ENCODE data around the gene YAF2. TPM values are rescaled to one million over a fixed set of nuclear protein-coding genes. Genes with fewer than 3 reads are reported as not detected.

YAF2 gene
- total RNA-seq, 1 experiment from 2014 or later: 27.6 TPM

DNA sequence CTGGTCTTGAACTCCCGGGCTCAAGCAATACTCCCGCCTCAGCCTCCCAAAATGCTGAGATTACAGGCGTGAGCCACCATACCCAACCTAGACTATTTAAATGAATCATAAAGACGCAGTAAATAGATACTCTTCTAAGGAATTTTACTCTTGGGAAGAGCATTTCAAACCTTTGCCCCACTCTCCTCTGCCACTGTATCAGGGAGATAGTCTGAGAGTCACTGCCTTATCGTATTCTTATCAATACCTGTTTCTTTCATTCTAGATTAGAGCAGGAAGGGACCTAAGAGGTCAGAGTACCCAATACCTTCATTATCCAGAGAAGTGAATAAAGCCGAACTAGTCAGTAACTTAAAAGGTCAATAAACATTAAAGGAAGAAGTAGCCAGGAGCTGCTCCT is 109.2 kb downstream of the YAF2 start:
- POLR2A ChIA-PET: no interaction called here
- no peaks in the 10 kb centered on the region for H3K36me3 ChIP-seq (ENCODE audit: control insufficient read depth, insufficient read depth, low read length)
- CTCF ChIA-PET: interaction anchor here (0.6 kb wide), 1 partner anchor 203 kb away, joined by 3 read pairs; no protein-coding TSS in a partner anchor
- no peaks in the 10 kb centered on the region for H3K27me3 ChIP-seq (ENCODE audit: control insufficient read depth, insufficient read depth, low read length)
- no peak overlapping the region for H3K27ac ChIP-seq (ENCODE audit: low read length)
- no peak for DNase-seq (ENCODE audit: low read depth, low spot score)
- H3K4me1 ChIP-seq (ENCODE audit: control insufficient read depth, insufficient read depth, low read length): peaks cover 10% of the 10 kb centered on the region; the same call in 1 of the 2 replicates
- no peak overlapping the region for H3K4me3 ChIP-seq (ENCODE audit: low read depth in 2 of 2, low read length in 2 of 2)
- ATAC-seq: no peak
- no peaks in the 10 kb centered on the region for H3K9me3 ChIP-seq (ENCODE audit: control insufficient read depth, insufficient read depth, low read depth, low read length)
- no TSS peak for BruUV-seq (replicated peaks)
- intact Hi-C loops (cut with micrococcal nuclease; ENCODE audit: unreplicated experiment) (loop anchor here (5.0 kb wide), 1 partner anchor 203 kb away; no protein-coding TSS in a partner anchor), in situ Hi-C loops (cut with HindIII; ENCODE audit: low pct_unique_long_range_greater_than_20kb, low sequenced_read_pairs) (no loop called here)
- TF ChIP-seq TCF7L2 (IDR thresholded peaks at IDR 0.05; ENCODE audit: low read depth, low read length) (no peak), SIN3A (IDR thresholded peaks at IDR 0.05; ENCODE audit: borderline replicate concordance, insufficient read depth, low read depth, low read length) (no peak), POLR2AphosphoS5 (IDR thresholded peaks at IDR 0.05; ENCODE audit: low read depth, low read length) (no peak)
- TF ChIP-seq, protein P1, sequence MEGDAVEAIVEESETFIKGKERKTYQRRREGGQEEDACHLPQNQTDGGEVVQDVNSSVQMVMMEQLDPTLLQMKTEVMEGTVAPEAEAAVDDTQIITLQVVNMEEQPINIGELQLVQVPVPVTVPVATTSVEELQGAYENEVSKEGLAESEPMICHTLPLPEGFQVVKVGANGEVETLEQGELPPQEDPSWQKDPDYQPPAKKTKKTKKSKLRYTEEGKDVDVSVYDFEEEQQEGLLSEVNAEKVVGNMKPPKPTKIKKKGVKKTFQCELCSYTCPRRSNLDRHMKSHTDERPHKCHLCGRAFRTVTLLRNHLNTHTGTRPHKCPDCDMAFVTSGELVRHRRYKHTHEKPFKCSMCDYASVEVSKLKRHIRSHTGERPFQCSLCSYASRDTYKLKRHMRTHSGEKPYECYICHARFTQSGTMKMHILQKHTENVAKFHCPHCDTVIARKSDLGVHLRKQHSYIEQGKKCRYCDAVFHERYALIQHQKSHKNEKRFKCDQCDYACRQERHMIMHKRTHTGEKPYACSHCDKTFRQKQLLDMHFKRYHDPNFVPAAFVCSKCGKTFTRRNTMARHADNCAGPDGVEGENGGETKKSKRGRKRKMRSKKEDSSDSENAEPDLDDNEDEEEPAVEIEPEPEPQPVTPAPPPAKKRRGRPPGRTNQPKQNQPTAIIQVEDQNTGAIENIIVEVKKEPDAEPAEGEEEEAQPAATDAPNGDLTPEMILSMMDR (IDR thresholded peaks at IDR 0.05): no peak
- TF ChIP-seq, protein P2, sequence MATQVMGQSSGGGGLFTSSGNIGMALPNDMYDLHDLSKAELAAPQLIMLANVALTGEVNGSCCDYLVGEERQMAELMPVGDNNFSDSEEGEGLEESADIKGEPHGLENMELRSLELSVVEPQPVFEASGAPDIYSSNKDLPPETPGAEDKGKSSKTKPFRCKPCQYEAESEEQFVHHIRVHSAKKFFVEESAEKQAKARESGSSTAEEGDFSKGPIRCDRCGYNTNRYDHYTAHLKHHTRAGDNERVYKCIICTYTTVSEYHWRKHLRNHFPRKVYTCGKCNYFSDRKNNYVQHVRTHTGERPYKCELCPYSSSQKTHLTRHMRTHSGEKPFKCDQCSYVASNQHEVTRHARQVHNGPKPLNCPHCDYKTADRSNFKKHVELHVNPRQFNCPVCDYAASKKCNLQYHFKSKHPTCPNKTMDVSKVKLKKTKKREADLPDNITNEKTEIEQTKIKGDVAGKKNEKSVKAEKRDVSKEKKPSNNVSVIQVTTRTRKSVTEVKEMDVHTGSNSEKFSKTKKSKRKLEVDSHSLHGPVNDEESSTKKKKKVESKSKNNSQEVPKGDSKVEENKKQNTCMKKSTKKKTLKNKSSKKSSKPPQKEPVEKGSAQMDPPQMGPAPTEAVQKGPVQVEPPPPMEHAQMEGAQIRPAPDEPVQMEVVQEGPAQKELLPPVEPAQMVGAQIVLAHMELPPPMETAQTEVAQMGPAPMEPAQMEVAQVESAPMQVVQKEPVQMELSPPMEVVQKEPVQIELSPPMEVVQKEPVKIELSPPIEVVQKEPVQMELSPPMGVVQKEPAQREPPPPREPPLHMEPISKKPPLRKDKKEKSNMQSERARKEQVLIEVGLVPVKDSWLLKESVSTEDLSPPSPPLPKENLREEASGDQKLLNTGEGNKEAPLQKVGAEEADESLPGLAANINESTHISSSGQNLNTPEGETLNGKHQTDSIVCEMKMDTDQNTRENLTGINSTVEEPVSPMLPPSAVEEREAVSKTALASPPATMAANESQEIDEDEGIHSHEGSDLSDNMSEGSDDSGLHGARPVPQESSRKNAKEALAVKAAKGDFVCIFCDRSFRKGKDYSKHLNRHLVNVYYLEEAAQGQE (IDR thresholded peaks at IDR 0.05; ENCODE audit: insufficient read depth in 1 of 2, low read depth in 2 of 2, low read length in 1 of 2): no peak

DNA sequence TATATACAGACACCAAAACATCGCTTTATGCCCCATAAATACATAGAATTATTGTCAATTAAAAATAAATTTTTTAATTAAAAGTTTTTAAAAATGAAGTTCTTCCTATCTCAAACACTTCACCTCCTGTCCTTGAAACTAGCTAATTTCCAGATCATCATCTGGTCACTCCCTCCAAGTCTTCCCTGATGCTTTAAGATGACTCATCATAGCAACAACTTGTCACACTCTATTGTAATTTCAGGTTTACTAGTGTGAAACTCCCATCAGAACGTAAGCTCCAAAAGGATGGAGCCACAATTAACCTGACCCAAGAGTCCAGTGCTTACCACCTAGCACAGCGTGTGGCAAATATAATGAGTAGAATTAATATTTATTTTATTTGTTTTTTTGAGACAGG is 109.7 kb downstream of the YAF2 start:
- H3K27ac ChIP-seq (ENCODE audit: low read length): no peak overlapping the region
- ChIA-PET POLR2A (no interaction called here), CTCF (no interaction called here)
- no peaks in the 10 kb centered on the region for H3K9me3 ChIP-seq (ENCODE audit: control insufficient read depth, insufficient read depth, low read depth, low read length)
- ATAC-seq (no peak), DNase-seq (ENCODE audit: low read depth, low spot score) (no peak)
- TF ChIP-seq, protein P1 (IDR thresholded peaks at IDR 0.05): no peak
- TF ChIP-seq TCF7L2 (IDR thresholded peaks at IDR 0.05; ENCODE audit: low read depth, low read length) (no peak), SIN3A (IDR thresholded peaks at IDR 0.05; ENCODE audit: borderline replicate concordance, insufficient read depth, low read depth, low read length) (no peak), POLR2AphosphoS5 (IDR thresholded peaks at IDR 0.05; ENCODE audit: low read depth, low read length) (no peak)
- TF ChIP-seq, protein P2 (IDR thresholded peaks at IDR 0.05; ENCODE audit: insufficient read depth in 1 of 2, low read depth in 2 of 2, low read length in 1 of 2): no peak
- H3K27me3 ChIP-seq (ENCODE audit: control insufficient read depth, insufficient read depth, low read length): no peaks in the 10 kb centered on the region
- BruUV-seq (replicated peaks): no TSS peak
- intact Hi-C loops (cut with micrococcal nuclease; ENCODE audit: unreplicated experiment) (loop anchor here (5.0 kb wide), 1 partner anchor 204 kb away; no protein-coding TSS in a partner anchor), in situ Hi-C loops (cut with HindIII; ENCODE audit: low pct_unique_long_range_greater_than_20kb, low sequenced_read_pairs) (no loop called here)
- H3K36me3 ChIP-seq (ENCODE audit: control insufficient read depth, insufficient read depth, low read length): no peaks in the 10 kb centered on the region
- H3K4me1 ChIP-seq (ENCODE audit: control insufficient read depth, insufficient read depth, low read length): peaks cover 10% of the 10 kb centered on the region; the same call in 1 of the 2 replicates
- no peak overlapping the region for H3K4me3 ChIP-seq (ENCODE audit: low read depth in 2 of 2, low read length in 2 of 2)

All from Panc1 (cell line).